ENCODE measurements around the gene HOXA10.

The HOXA10 gene

GRCh38 chr7:27187475-27188385, 13.6 kb upstream of the HOXA10 start:
- no peaks in the 10 kb centered on the region for H3K9me3 ChIP-seq (replicated peaks; ENCODE audit: insufficient read depth, low read length)
- no peak for DNase-seq
- H3K4me1 ChIP-seq (ENCODE audit: low read length), result no peaks in the 10 kb centered on the region
- H3K27ac ChIP-seq (ENCODE audit: low read length), result no peak overlapping the region
- no peaks in the 10 kb centered on the region for H3K36me3 ChIP-seq (replicated peaks; ENCODE audit: insufficient read depth, low read length)
- no peak overlapping the region for H2AFZ ChIP-seq (ENCODE audit: low read length)
- no peaks in the 10 kb centered on the region for H3K79me2 ChIP-seq (ENCODE audit: low read length)
- H3K9ac ChIP-seq (ENCODE audit: low read length), result no peak overlapping the region
- H3K27me3 ChIP-seq (replicated peaks; ENCODE audit: insufficient read depth, low read length), result peaks cover 95% of the 10 kb centered on the region
- H4K20me1 ChIP-seq (ENCODE audit: insufficient read depth, low read length), result no peaks in the 10 kb centered on the region
- H3K9me2 ChIP-seq (replicated peaks; ENCODE audit: insufficient read depth, low read length), result no peaks in the 10 kb centered on the region
- TF ChIP-seq, protein P1, sequence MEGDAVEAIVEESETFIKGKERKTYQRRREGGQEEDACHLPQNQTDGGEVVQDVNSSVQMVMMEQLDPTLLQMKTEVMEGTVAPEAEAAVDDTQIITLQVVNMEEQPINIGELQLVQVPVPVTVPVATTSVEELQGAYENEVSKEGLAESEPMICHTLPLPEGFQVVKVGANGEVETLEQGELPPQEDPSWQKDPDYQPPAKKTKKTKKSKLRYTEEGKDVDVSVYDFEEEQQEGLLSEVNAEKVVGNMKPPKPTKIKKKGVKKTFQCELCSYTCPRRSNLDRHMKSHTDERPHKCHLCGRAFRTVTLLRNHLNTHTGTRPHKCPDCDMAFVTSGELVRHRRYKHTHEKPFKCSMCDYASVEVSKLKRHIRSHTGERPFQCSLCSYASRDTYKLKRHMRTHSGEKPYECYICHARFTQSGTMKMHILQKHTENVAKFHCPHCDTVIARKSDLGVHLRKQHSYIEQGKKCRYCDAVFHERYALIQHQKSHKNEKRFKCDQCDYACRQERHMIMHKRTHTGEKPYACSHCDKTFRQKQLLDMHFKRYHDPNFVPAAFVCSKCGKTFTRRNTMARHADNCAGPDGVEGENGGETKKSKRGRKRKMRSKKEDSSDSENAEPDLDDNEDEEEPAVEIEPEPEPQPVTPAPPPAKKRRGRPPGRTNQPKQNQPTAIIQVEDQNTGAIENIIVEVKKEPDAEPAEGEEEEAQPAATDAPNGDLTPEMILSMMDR (IDR thresholded peaks at IDR 0.05; ENCODE audit: low read length), result no peak
- TF ChIP-seq EZH2 (optimal IDR thresholded peaks at IDR 0.05; ENCODE audit: low read depth, low read length), result peak; percentile 20
- no peak overlapping the region for H3K4me2 ChIP-seq (ENCODE audit: low read depth, low read length)
- H3K4me3 ChIP-seq (ENCODE audit: low read length), result no peak overlapping the region
- H3F3A ChIP-seq (ENCODE audit: insufficient read depth, low read length), result no peaks in the 10 kb centered on the region

- H3K27me3 ChIP-seq (replicated peaks; ENCODE audit: insufficient read depth, low read length), result peaks cover 98% of the 10 kb centered on the region
- no peaks in the 10 kb centered on the region for H4K20me1 ChIP-seq (ENCODE audit: insufficient read depth, low read length)
- H3K79me2 ChIP-seq (ENCODE audit: low read length), result no peaks in the 10 kb centered on the region
- no peaks in the 10 kb centered on the region for H3K9me3 ChIP-seq (replicated peaks; ENCODE audit: insufficient read depth, low read length)
- no peaks in the 10 kb centered on the region for H3K9me2 ChIP-seq (replicated peaks; ENCODE audit: insufficient read depth, low read length)
- DNase-seq, result no peak
- TF ChIP-seq EZH2phosphoT487 (IDR thresholded peaks at IDR 0.05; ENCODE audit: low read length), result no peak
- TF ChIP-seq EZH2 (optimal IDR thresholded peaks at IDR 0.05; ENCODE audit: low read depth, low read length), result no peak
- TF ChIP-seq, protein P1 (IDR thresholded peaks at IDR 0.05; ENCODE audit: low read length), result no peak
- H3K4me3 ChIP-seq (ENCODE audit: low read length), result no peak overlapping the region
- H3F3A ChIP-seq (ENCODE audit: insufficient read depth, low read length), result no peaks in the 10 kb centered on the region
- no peaks in the 10 kb centered on the region for H3K4me1 ChIP-seq (ENCODE audit: low read length)
- no peak overlapping the region for H3K9ac ChIP-seq (ENCODE audit: low read length)
- no peak overlapping the region for H3K4me2 ChIP-seq (ENCODE audit: low read depth, low read length)
- H2AFZ ChIP-seq (ENCODE audit: low read length), result no peak overlapping the region
- no peaks in the 10 kb centered on the region for H3K36me3 ChIP-seq (replicated peaks; ENCODE audit: insufficient read depth, low read length)
- no peak overlapping the region for H3K27ac ChIP-seq (ENCODE audit: low read length)
Measured at GRCh38 chr7:27186668-27187474, 12.8 kb upstream of the HOXA10 start.

DNA sequence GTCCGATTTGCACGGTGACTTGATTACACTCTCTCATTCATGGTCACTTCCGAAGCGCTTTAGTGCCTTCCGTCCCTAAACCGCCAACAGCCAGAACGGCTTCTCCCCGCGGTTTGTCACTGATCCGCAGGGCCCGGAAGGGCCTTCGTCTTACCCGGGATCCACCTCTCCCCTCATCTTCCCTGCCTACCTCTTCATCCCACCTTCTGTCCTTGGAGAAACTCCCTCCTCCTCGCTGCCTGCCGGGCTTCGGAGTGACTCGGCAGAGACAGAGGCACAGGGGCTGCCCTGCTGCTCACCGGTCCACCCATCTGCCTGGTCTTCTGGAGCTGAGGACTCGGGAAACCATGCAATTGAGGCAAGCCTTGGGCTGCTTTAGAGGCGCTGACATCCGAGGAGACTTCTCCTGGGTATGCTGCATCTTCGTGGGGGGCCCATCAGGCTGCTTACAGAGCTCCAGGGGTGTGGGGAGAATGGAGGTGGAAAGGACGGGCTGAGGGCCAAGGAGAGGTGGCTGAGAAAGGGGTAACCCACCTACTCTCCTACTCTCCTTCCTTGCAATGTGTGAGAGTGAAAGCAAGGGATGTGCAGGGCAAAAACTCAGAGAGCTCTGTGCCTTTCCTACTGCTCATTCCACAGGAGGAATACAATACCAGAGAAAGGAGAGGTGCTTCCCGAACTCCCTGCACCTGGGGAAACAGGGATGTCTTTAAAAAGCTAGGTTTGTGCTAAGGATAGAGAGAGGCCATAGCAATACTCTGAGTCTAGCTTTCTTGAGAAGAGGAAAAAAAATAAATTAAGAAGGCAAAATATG, 11.9 kb upstream of the HOXA10 start:
- H3K27ac ChIP-seq (ENCODE audit: low read length), result no peak overlapping the region
- H3F3A ChIP-seq (ENCODE audit: insufficient read depth, low read length), result no peaks in the 10 kb centered on the region
- no peaks in the 10 kb centered on the region for H3K9me3 ChIP-seq (replicated peaks; ENCODE audit: insufficient read depth, low read length)
- no peak overlapping the region for H2AFZ ChIP-seq (ENCODE audit: low read length)
- no peaks in the 10 kb centered on the region for H3K4me1 ChIP-seq (ENCODE audit: low read length)
- no peaks in the 10 kb centered on the region for H3K9me2 ChIP-seq (replicated peaks; ENCODE audit: insufficient read depth, low read length)
- no peaks in the 10 kb centered on the region for H4K20me1 ChIP-seq (ENCODE audit: insufficient read depth, low read length)
- H3K79me2 ChIP-seq (ENCODE audit: low read length), result no peaks in the 10 kb centered on the region
- H3K36me3 ChIP-seq (replicated peaks; ENCODE audit: insufficient read depth, low read length), result no peaks in the 10 kb centered on the region
- TF ChIP-seq EZH2 (optimal IDR thresholded peaks at IDR 0.05; ENCODE audit: low read depth, low read length) (no peak), EZH2phosphoT487 (IDR thresholded peaks at IDR 0.05; ENCODE audit: low read length) (no peak)
- H3K27me3 ChIP-seq (replicated peaks; ENCODE audit: insufficient read depth, low read length), result peaks cover 90% of the 10 kb centered on the region
- no peak overlapping the region for H3K4me2 ChIP-seq (ENCODE audit: low read depth, low read length)
- H3K4me3 ChIP-seq (ENCODE audit: low read length), result no peak overlapping the region
- no peak for DNase-seq
- no peak overlapping the region for H3K9ac ChIP-seq (ENCODE audit: low read length)

Data from MM.1S (cell line).